RWPE2 (cell line): ENCODE data around the gene SSB.

Source experiments
- ATAC-seq: fragments of 200-7000 bp; cut with Tn5 transposase; 3 replicates; pipeline ENCODE4 v1.9.1; 2021; ENCODE audit warnings: low read depth
- DNase-seq: peaks from one replicate; pipeline ENCODE4 v3.0.0-alpha.2; 2020; ENCODE audit warnings: low spot score
- H3K27ac ChIP-seq: fragments of 450-650 bp; 2 replicates; pipeline ENCODE4 v1.5.1; 2017; ENCODE audit warnings: mild to moderate bottlenecking; ENCODE audit not compliant: poor library complexity, severe bottlenecking
- H3K27me3 ChIP-seq: fragments of 250-450 bp; sonication (Bioruptor Pico); 2 replicates; pipeline ENCODE4 v1.5.1; 2021; ENCODE audit warnings: mild to moderate bottlenecking, moderate library complexity; ENCODE audit not compliant: insufficient read depth, poor library complexity, severe bottlenecking
- H3K36me3 ChIP-seq: fragments of 250-450 bp; sonication (Bioruptor Pico); 2 replicates; pipeline ENCODE4 v1.5.1; 2020; ENCODE audit warnings: low read depth, mild to moderate bottlenecking, moderate library complexity
- H3K4me1 ChIP-seq: fragments of 250-450 bp; sonication (Bioruptor Pico); 2 replicates; pipeline ENCODE4 v1.5.1; 2021; ENCODE audit warnings: mild to moderate bottlenecking, moderate library complexity; ENCODE audit not compliant: insufficient read depth, poor library complexity, severe bottlenecking
- H3K4me3 ChIP-seq: fragments of 250-450 bp; sonication (Bioruptor Pico); 2 replicates; pipeline ENCODE4 v1.5.1; 2021; ENCODE audit warnings: mild to moderate bottlenecking, moderate library complexity; ENCODE audit not compliant: severe bottlenecking
- H3K9me3 ChIP-seq: fragments of 250-450 bp; sonication (Bioruptor Pico); 2 replicates; pipeline ENCODE4 v1.5.1; 2021; ENCODE audit warnings: mild to moderate bottlenecking, moderate library complexity; ENCODE audit not compliant: severe bottlenecking
- CTCF ChIP-seq: fragments of 450-650 bp; IDR thresholded peaks from one replicate; pipeline ENCODE4 v1.5.1; 2017; ENCODE audit warnings: mild to moderate bottlenecking, moderate library complexity; ENCODE audit not compliant: poor library complexity, severe bottlenecking

The SSB gene

GRCh38 chr2:169827272-169828140 is 28.8 kb downstream of the SSB start, which contains the start of gene UBR3:
UBR3 (plus strand) TSS chr2:169827454; CDS start chr2:169827508, 54 bp downstream.
- Histone ChIP-seq H3K36me3 (peaks cover 14% of the 10 kb centered on the region), H3K27me3 (no peaks in the 10 kb centered on the region), H3K4me3 (peak within 1 kb of the TSS; percentile 99), H3K27ac (peak within 1 kb of the TSS; percentile 54), H3K9me3 (no peaks in the 10 kb centered on the region), H3K4me1 (peaks cover 14% of the 10 kb centered on the region)
- DNase-seq (peak; percentile 92), ATAC-seq (peak; percentile 82)
- TF ChIP-seq CTCF = peak; percentile 19

- peak overlapping the region; percentile 99 for H3K4me3 ChIP-seq
- H3K27ac ChIP-seq = peak overlapping the region; percentile 54
- TF ChIP-seq CTCF = no peak
- peaks cover 7% of the 10 kb centered on the region for H3K4me1 ChIP-seq
- no peaks in the 10 kb centered on the region for H3K27me3 ChIP-seq
- H3K36me3 ChIP-seq = peaks cover 6% of the 10 kb centered on the region
- no peaks in the 10 kb centered on the region for H3K9me3 ChIP-seq
- peak; percentile 28 for ATAC-seq
- no peak for DNase-seq
Measured at GRCh38 chr2:169828141-169828811, 29.6 kb downstream of the SSB start.

GRCh38 chr2:169834401-169834800 is 35.7 kb downstream of the SSB start:
- Histone ChIP-seq H3K9me3 (no peaks in the 10 kb centered on the region), H3K27ac (no peak overlapping the region), H3K4me1 (no peaks in the 10 kb centered on the region), H3K27me3 (no peaks in the 10 kb centered on the region), H3K4me3 (no peak overlapping the region), H3K36me3 (no peaks in the 10 kb centered on the region)
- TF ChIP-seq CTCF = no peak
- DNase-seq (no peak), ATAC-seq (no peak)

GRCh38 chr2:169838743-169839489 is 40.2 kb downstream of the SSB start:
- no peak overlapping the region for H3K4me3 ChIP-seq
- no peak overlapping the region for H3K27ac ChIP-seq
- TF ChIP-seq CTCF = no peak
- H3K9me3 ChIP-seq = no peaks in the 10 kb centered on the region
- H3K4me1 ChIP-seq = no peaks in the 10 kb centered on the region
- ATAC-seq (no peak), DNase-seq (no peak)
- no peaks in the 10 kb centered on the region for H3K27me3 ChIP-seq
- H3K36me3 ChIP-seq = no peaks in the 10 kb centered on the region
